Neutrophil (primary cell): ENCODE measurements around the gene SSC5D.

Source experiments
- H3K27ac ChIP-seq: fragments of 200-600 bp; sonication (generic); 2 replicates; pipeline ENCODE4 v1.5.1; 2016; ENCODE audit warnings: mild to moderate bottlenecking, moderate library complexity
- H3K27me3 ChIP-seq: fragments of 200-600 bp; sonication (generic); 2 replicates; pipeline ENCODE4 v1.6.0; 2016; ENCODE audit warnings: mild to moderate bottlenecking
- H3K36me3 ChIP-seq: fragments of 200-600 bp; sonication (generic); 2 replicates; pipeline ENCODE4 v1.5.1; 2017
- H3K4me1 ChIP-seq, 2 experiments: fragments of 200-600 bp in 1 of 2; sonication (generic) in 1 of 2; 1 replicate in 1 of 2; 2 replicates in 1 of 2; pipeline versions ENCODE4 v1.5.1 to v1.6.1; 2013 to 2016; ENCODE audit warnings: low read depth in 1 of 2, low read length in 1 of 2, mild to moderate bottlenecking in 1 of 2, moderate library complexity in 1 of 2; ENCODE audit not compliant: control insufficient read depth in 1 of 2, insufficient read depth in 1 of 2
- H3K4me3 ChIP-seq, 2 experiments: fragments of 200-600 bp in 1 of 2; sonication (generic) in 1 of 2; 1 replicate in 1 of 2; 2 replicates in 1 of 2; pipeline ENCODE4 v1.5.1; 2013 to 2016; ENCODE audit warnings: low read depth in 1 of 2, low read length in 1 of 2, mild to moderate bottlenecking in 1 of 2, moderate library complexity in 1 of 2
- H3K9me3 ChIP-seq: fragments of 200-600 bp; sonication (generic); 2 replicates; pipeline ENCODE4 v1.5.1; 2016
- CTCF ChIP-seq: fragments of 200-600 bp; sonication (generic); IDR thresholded peaks from 2 replicates; pipeline ENCODE4 v1.5.1; 2016; ENCODE audit warnings: antibody characterized with exemption

Gene SSC5D

GRCh38 chr19:55472463-55472862 lies 15.8 kb upstream of the SSC5D start:
- H3K9me3 ChIP-seq = no peaks in the 10 kb centered on the region
- no peaks in the 10 kb centered on the region for H3K36me3 ChIP-seq
- H3K4me3 ChIP-seq = no peak overlapping the region
- H3K27me3 ChIP-seq = peaks cover under 1% of the 10 kb centered on the region
- no peak overlapping the region for H3K27ac ChIP-seq
- H3K4me1 ChIP-seq = peaks cover 12 to 18% of the 10 kb centered on the region in 2 experiments
- TF ChIP-seq CTCF = no peak

GRCh38 chr19:55473225-55474012 lies 14.8 kb upstream of the SSC5D start:
- H3K9me3 ChIP-seq = no peaks in the 10 kb centered on the region
- H3K4me1 ChIP-seq = peaks cover 14 to 16% of the 10 kb centered on the region in 2 experiments
- H3K27me3 ChIP-seq = no peaks in the 10 kb centered on the region
- no peak overlapping the region for H3K27ac ChIP-seq
- H3K4me3 ChIP-seq = no peak overlapping the region
- TF ChIP-seq CTCF = no peak
- H3K36me3 ChIP-seq = no peaks in the 10 kb centered on the region

DNA sequence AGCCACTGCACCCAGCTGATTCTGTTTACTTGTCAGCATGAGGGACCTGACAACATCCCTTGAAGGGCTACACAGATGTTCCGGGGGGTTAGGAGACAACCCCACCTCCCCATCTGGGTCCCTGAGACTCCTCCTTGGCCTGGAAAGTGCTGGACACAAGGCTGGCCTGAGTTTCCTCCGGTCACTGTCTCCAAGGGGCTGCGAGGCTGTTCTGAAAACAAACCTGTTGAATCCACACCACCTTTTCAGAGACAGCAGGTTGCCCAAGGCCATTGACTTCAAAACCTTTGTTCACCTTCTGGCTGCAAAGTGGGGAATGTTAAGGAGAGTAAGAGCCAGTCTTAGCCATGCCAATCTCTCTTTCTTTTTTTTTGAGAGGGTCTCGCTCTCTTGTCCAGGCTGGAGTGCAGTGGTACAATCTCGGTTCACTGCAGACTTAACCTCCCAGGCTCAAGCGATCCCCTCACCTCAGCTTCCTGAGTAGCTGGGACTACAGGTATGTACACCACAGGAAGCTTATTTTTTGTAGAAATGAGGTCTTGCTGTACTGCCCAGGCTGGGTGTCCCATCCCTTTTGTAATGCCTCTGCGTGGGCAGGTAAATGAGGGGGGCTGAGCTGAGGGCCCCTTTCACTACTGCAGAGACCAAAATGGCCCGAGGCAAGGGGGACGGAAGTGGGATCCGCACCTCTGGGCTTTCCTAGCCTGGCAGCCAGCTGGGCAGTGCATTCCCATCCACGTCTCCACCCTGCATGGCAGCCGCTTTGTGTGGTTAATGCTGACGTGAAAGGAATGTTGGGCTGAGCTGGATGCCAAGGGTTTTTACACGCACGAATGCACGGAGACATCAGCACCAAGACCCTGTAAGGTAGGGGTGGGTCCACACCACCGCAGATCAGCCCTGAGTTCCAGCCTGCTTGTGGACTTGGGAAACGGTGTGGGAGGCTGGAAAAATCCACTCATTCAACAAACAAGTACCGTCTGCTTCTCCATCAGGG lies 13.7 kb upstream of the SSC5D start:
- no peaks in the 10 kb centered on the region for H3K27me3 ChIP-seq
- no peak overlapping the region for H3K4me3 ChIP-seq
- no peaks in the 10 kb centered on the region for H3K36me3 ChIP-seq
- TF ChIP-seq CTCF = no peak
- peaks cover 14 to 16% of the 10 kb centered on the region in 2 experiments for H3K4me1 ChIP-seq
- H3K27ac ChIP-seq = no peak overlapping the region
- no peaks in the 10 kb centered on the region for H3K9me3 ChIP-seq

GRCh38 chr19:55476100-55476775 lies 12.0 kb upstream of the SSC5D start, which contains the start of gene ZNF628:
ZNF628 (plus strand) TSS chr19:55476617; CDS start chr19:55479911, 3,294 bp downstream.
- TF ChIP-seq CTCF = no peak

DNA sequence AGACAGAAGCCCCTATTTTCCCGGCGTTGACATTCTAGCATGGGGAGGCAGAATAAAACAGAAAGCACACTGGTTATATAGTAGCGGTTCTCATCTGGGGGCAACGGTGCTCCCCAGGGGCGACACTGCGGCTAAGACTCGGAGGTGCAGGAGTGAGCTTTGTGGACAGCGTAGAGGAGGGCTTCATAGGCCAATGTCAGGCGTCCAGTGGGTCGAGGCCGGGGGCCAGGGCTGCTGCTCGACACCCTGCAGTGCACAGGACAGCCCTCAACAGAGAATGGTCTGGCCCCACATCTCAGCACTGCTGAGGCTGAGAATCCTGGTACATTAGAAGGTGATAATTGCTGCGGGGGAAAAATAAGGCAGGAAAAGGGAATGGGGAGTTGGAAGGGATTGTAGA lies 10.3 kb upstream of the SSC5D start:
- Histone ChIP-seq H3K9me3 (no peaks in the 10 kb centered on the region), H3K4me3 (no peak overlapping the region), H3K27me3 (no peaks in the 10 kb centered on the region), H3K36me3 (peaks cover 20% of the 10 kb centered on the region), H3K27ac (no peak overlapping the region), H3K4me1 (peaks cover 14 to 16% of the 10 kb centered on the region in 2 experiments)
- TF ChIP-seq CTCF = no peak

More at GRCh38 chr19:55476100-55476775, 12.0 kb upstream of the SSC5D start, which contains the start of gene ZNF628:
- Histone ChIP-seq H3K4me3 (peak within 1 kb of the TSS; percentile 81 to 90), H3K27ac (peak within 1 kb of the TSS; percentile 91), H3K27me3 (no peaks in the 10 kb centered on the region), H3K36me3 (peaks cover 3% of the 10 kb centered on the region), H3K9me3 (no peaks in the 10 kb centered on the region), H3K4me1 (peaks cover 14 to 16% of the 10 kb centered on the region in 2 experiments)
